Amygdala (tissue), 56 donors: ENCODE data around the gene ERLEC1.
"Not testable (repeated sequence)": the region's sequence is repeated elsewhere in the genome, so short reads cannot be mapped to it uniquely, and the experiment has no call there.

ENCODE experiments used
- DNase-seq, 56 donors: peaks; one replicate each; lab custom pipeline; 2025; lab: John Stamatoyannopoulos, UW

ERLEC1 gene

DNA sequence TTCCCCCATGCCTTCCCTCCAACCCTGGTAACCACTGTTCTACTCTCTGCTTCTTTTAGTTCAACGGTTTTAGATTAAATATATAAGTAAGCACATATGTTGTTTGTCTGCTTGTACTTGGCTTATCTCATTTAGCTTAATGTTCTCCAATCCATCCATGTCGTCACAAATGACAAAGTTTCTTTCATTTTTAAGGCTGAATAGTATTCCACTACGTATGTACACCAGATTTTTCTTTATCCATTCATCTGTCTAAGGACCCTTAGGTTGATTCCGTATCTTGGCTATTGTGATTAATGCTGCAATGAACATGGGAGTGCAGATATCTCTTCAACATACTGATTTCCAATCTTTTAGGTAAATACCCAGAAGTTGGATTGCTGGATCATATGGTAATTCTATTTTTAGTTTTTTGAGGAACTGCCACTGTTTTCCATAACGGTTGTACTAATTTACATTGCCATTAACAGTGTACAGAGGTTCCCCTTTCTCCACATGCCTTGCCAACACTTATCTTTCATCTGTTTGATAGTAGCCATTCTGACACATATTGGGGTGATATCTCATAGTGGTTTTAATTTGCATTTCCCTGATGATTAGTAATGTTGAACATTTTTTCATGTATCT is 8.2 kb upstream of the ERLEC1 start:
- DNase-seq: no peak

GRCh38 chr2:53780056-53780455 is 6.8 kb upstream of the ERLEC1 start:
- DNase-seq: no peak

DNA sequence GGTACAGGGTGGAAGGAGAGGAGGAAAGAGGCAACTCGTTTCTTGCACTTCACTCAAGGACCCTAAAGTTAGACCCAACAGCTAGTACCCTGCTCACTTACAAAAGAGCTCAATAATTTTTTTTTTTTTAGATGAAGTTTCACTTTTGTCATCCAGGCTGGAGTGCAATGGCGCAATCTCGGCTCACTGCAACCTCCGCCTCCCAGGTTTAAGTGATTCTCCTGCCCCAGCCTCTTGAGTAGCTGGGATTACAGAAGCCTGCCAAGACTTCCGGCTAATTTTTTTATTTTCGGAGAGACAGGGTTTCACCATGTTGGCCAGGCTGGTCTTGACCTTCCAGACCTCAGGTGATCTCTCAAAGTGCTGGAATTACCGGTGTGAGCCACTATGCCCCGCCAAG is 4.2 kb upstream of the ERLEC1 start:
- no peak for DNase-seq

GRCh38 chr2:53784436-53784835 is 2.4 kb upstream of the ERLEC1 start:
- DNase-seq: no peak

- peak in 2 of 56 donors; percentile 0 to 12 for DNase-seq
These were observed 1.5 kb upstream of the ERLEC1 start for GRCh38 chr2:53785366-53785765.

- DNase-seq: peak in 12 of 56 donors; percentile 13 to 67 (median 39)
These were observed 516 bp upstream of the ERLEC1 start for GRCh38 chr2:53786352-53786704.

DNA sequence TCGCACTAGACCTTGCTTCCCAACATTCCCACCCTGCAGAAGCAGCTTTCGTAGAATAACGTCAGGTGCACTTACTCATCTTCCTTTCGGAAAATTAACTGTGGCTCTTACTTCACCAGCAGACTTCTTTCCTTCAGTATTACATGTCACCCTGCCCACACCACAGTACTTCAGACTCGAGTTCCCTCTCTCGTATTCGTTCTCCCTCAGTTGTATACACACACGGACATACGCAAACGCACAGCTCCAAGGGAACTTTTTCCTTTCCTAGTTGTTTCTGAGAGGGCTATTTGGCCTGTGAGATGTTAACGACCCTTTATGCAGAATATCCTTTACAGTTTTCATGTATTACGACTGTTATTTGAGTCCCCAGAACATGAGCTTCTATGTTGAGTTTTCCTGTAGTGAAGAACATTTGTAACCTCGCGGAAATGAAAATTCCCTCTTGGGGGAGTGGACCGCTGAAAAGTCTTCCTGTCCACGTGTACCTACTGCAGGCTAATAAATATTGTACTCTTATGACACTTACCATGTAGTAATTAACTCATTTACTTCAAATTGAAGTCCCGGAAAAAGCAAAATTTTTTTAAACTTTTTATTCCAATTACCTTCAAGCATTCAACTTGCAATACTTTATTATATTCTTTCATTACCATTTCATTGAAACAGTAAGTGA is 908 bp downstream of the ERLEC1 start:
- DNase-seq: peak in 1 of 56 donors; percentile 38

DNA sequence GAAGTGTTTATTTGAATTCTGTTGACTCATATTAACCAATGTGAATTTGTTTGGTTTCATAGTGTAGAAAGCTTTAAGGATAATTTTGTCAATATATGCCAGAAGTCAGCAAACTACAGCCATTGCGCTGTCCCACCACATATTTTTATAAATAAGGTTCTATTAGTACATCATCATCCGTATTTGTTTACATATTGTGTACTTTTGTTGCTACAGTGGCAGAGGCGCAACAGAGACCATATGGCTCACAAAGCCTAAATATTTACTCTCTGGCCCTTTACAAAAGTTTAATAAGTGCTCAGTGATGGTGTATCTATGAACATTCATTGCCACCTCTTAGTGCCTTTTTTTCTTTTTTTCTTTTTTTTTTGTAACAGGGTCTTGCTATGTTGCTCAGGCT is 6.4 kb downstream of the ERLEC1 start:
- DNase-seq: no peak

- no peak for DNase-seq
These were observed 7.0 kb downstream of the ERLEC1 start for GRCh38 chr2:53793821-53794220.

DNA sequence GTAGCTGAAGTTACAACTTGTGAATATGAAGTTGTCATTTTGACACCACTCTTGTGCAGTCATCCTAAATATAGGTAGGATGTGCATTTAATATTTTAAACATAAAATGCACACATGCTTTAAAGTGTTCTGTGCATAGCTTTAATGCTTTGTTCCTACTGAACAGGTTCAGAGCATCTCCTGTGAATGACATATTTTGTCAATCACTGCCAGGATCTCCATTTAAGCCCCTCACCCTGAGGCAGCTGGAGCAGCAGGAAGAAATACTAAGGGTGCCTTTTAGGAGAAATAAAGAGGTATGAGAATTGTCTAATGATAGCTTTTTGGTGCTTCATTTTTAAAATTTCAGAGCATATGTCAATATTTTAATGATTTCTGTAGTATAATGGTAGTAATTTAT is 14.7 kb downstream of the ERLEC1 start:
- no peak for DNase-seq

- no peak for DNase-seq
These were observed 15.8 kb downstream of the ERLEC1 start for GRCh38 chr2:53802617-53803151.

DNA sequence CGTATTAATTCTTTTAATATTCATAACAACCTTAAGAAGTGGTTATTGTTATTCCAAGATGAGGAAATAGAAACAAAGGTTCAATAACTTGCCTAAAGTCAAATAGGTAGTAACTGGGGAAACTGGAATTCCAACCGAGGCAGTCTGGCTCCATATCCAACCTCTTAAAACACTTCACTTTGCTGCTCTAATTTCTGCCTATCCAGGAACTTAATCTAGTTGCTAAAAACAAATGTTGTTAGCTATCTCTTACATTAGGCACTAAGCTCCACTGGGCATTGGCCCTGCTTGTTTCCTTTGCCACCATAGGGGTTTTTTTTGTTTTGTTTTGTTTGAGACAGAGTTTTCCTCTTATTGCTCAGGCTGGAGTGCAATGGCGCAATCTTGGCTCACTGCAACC is 24.8 kb downstream of the ERLEC1 start:
- no peak for DNase-seq

DNA sequence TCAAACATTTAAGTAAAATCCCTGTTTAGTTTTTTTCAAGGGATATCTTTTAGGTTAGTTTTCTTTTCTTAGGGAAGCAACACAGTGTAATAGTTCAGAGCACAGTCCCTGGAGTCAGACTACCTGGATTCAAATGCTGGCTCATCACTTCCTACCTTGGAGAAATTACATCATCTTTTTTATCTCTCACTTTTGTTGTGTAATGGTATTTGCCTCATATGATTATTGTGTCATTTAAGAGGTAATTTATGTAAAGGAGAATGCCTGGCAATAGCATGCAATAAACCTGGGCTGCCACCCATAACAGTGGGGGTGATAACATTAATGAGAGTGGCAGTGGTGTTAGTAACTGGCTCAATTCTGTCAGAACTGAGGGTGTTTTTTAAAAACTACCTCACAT is 26.3 kb downstream of the ERLEC1 start:
- DNase-seq: no peak

DNA sequence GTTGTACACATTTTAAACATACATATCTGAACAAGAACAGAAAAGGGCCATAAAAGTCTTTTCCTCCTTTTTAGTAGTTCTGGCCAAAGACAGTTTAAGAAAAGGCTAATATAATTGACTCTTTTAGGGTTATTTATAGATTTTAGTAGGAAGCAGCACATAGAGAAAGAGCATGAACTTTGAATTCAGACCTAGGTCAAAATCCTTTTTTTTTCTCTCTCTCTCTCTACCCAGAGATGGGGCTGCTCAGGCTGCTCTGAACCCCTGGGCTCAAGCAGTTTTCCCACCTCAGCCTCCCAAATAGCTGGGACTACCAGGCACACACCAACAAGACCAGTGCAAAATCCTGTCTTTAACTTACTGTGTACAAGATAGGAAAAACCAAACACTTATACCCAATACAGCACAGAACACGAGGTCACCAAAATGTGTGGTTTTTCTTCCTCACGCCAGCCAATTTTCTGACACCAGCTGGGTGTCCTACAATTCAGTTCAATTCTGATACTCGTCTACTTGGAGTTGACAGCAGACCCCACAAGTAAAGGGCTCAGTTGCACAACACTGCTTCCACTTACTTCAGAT is 32.1 kb downstream of the ERLEC1 start:
- DNase-seq: no peak

- DNase-seq: no peak
These were observed 32.8 kb downstream of the ERLEC1 start for GRCh38 chr2:53819634-53820033.

GRCh38 chr2:53820048-53820447 is 33.2 kb downstream of the ERLEC1 start:
- no peak for DNase-seq

GRCh38 chr2:53820711-53821110 is 33.9 kb downstream of the ERLEC1 start:
- DNase-seq: no peak

DNA sequence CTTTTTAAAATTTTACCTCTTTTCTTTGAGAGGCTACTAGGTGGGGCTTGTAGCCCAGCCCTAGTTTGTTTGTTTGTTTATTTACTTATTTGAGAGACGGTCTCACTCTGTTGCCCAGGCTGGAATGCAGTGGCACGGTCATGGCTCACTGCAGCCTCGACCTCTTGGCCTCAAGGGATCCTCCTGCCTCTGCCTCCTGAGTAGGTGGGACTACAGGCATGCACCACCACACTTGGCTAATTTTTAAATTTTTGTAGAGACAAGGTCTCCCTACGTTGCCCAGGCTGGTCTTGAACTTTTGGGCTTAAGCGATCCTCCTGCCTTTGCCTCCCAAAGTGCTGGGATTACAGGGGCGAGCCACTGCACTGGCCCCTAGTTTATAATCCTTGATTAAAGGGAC is 35.0 kb downstream of the ERLEC1 start:
- DNase-seq: no peak

DNA sequence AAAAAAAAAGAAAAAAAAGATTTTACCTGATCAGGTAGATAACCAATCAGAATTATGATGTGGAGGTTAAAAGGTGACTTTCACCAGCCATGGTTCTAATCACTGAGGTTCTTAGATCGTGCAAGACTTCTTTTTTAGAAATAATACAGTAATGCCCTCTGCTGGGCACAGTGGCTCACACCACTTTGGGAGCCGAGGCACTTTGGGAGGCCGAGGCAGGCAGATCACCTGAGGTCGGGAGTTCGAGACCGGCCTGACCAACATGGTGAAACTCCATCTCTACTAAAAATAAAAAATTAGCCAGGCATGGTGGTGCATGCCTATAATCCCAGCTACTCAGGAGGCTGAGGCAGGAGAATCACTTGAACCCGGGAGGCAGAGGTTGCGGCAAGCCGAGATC is 36.8 kb downstream of the ERLEC1 start:
- not testable (repeated sequence) for DNase-seq

- DNase-seq: no peak
These were observed 39.2 kb downstream of the ERLEC1 start for GRCh38 chr2:53826030-53826410.

- DNase-seq: peak in 25 of 56 donors; percentile 4 to 69 (median 37)
These were observed 39.9 kb downstream of the ERLEC1 start for GRCh38 chr2:53826587-53827397.
